ENCODE data around the gene ZC3H15. TPM values are rescaled to one million over a fixed set of nuclear protein-coding genes. Genes with fewer than 3 reads are reported as not detected.

Gene ZC3H15
- total and polyA plus RNA-seq, 2 experiments from 2014 or later = 75.6 to 281 TPM

- TF ChIP-seq ZNF462 (CRISPR knock-in tag; IDR thresholded peaks at IDR 0.05) = no peak
These were observed 69.0 kb downstream of the ZC3H15 start (continued) for GRCh38 chr2:186554850-186555671.

- ATAC-seq = no peak
- no peaks in the 10 kb centered on the region for H3K36me3 ChIP-seq (ENCODE audit: insufficient read depth)
- no peak for DNase-seq (ENCODE audit: low spot score)
- H3F3A ChIP-seq (replicated peaks; ENCODE audit: low read depth) = no peaks in the 10 kb centered on the region
- H3K4me2 ChIP-seq = no peak overlapping the region
- H4K20me1 ChIP-seq (replicated peaks; ENCODE audit: insufficient read depth) = no peaks in the 10 kb centered on the region
- Mint-ChIP-seq H3K4me3 (no peak overlapping the region), H3K36me3 (ENCODE audit: low read depth) (peaks cover 5% of the 10 kb centered on the region; the same call in 1 of the 3 replicates), H3K9me3 (peaks cover 8% of the 10 kb centered on the region; the same call in 2 of the 3 replicates), H3K4me1 (peaks cover 7% of the 10 kb centered on the region; the same call in 2 of the 3 replicates), H3K27me3 (ENCODE audit: insufficient read depth, low read depth, poor library complexity) (peaks cover 4% of the 10 kb centered on the region), H3K27ac (no peak overlapping the region)
- H3K9me2 ChIP-seq (ENCODE audit: insufficient read depth) = no peaks in the 10 kb centered on the region
- no peaks in the 10 kb centered on the region for H3K27me3 ChIP-seq (ENCODE audit: insufficient read depth)
- H3K4me3 ChIP-seq = no peak overlapping the region
- peaks cover 5% of the 10 kb centered on the region for H3K4me1 ChIP-seq (ENCODE audit: insufficient read depth)
- no peak overlapping the region for H2AFZ ChIP-seq
- no peak overlapping the region for H3K27ac ChIP-seq (ENCODE audit: low read depth)
- H3K79me2 ChIP-seq (replicated peaks; ENCODE audit: insufficient read depth) = no peaks in the 10 kb centered on the region
- TF ChIP-seq CREB1 (CRISPR knock-in tag; IDR thresholded peaks at IDR 0.05; ENCODE audit: low read depth) = no peak
- TF ChIP-seq REST (IDR thresholded peaks at IDR 0.05; ENCODE audit: unreplicated experiment) = no peak
- no peak for TF ChIP-seq ZNF331 (CRISPR knock-in tag; IDR thresholded peaks at IDR 0.05; ENCODE audit: low read depth)
- no peak for TF ChIP-seq STAT1 (IDR thresholded peaks at IDR 0.05; ENCODE audit: unreplicated experiment)
- TF ChIP-seq ETS1 (IDR thresholded peaks at IDR 0.05) = no peak
These were observed 72.6 kb downstream of the ZC3H15 start for GRCh38 chr2:186558512-186559276.

Measured in GM23338 (cell line).